ENCODE results near the gene CDS2. TPM values are rescaled to one million over a fixed set of nuclear protein-coding genes. Genes with fewer than 3 reads are reported as not detected.

Gene CDS2
- total and polyA plus RNA-seq, 2 experiments from 2014 or later = 18.7 to 31.9 TPM

DNA sequence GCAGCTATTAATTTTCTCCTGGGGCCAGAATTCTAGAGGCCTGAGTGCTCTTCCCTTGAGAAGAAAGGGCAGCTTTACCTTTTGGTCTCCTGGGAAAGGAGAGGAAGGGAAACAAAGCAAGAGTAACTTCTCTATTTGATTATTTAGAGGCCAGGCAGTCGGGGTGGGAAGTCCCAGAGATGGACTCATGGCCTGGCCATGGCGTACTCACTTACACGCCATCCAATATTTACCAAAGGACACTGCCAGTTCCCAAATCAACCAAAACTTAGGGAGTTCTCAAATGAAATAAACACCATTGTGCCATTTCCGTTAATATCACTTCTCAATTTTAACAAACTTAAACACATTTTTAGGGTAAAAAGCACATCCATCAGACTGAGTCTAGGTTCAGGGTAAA, 76.6 kb downstream of the CDS2 start:
- Histone ChIP-seq H3K27ac (no peak overlapping the region), H3K36me3 (no peaks in the 10 kb centered on the region), H3K4me3 (no peak overlapping the region), H3K4me1 (ENCODE audit: low read depth) (no peaks in the 10 kb centered on the region), H3K9me3 (ENCODE audit: low read depth) (no peaks in the 10 kb centered on the region), H3K27me3 (no peaks in the 10 kb centered on the region)
- TF ChIP-seq, protein P1, sequence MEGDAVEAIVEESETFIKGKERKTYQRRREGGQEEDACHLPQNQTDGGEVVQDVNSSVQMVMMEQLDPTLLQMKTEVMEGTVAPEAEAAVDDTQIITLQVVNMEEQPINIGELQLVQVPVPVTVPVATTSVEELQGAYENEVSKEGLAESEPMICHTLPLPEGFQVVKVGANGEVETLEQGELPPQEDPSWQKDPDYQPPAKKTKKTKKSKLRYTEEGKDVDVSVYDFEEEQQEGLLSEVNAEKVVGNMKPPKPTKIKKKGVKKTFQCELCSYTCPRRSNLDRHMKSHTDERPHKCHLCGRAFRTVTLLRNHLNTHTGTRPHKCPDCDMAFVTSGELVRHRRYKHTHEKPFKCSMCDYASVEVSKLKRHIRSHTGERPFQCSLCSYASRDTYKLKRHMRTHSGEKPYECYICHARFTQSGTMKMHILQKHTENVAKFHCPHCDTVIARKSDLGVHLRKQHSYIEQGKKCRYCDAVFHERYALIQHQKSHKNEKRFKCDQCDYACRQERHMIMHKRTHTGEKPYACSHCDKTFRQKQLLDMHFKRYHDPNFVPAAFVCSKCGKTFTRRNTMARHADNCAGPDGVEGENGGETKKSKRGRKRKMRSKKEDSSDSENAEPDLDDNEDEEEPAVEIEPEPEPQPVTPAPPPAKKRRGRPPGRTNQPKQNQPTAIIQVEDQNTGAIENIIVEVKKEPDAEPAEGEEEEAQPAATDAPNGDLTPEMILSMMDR (IDR thresholded peaks at IDR 0.05; ENCODE audit: low read depth, low read length) = no peak
- no peak for DNase-seq (ENCODE audit: low read depth in 1 of 2, low spot score in 1 of 2)

DNA sequence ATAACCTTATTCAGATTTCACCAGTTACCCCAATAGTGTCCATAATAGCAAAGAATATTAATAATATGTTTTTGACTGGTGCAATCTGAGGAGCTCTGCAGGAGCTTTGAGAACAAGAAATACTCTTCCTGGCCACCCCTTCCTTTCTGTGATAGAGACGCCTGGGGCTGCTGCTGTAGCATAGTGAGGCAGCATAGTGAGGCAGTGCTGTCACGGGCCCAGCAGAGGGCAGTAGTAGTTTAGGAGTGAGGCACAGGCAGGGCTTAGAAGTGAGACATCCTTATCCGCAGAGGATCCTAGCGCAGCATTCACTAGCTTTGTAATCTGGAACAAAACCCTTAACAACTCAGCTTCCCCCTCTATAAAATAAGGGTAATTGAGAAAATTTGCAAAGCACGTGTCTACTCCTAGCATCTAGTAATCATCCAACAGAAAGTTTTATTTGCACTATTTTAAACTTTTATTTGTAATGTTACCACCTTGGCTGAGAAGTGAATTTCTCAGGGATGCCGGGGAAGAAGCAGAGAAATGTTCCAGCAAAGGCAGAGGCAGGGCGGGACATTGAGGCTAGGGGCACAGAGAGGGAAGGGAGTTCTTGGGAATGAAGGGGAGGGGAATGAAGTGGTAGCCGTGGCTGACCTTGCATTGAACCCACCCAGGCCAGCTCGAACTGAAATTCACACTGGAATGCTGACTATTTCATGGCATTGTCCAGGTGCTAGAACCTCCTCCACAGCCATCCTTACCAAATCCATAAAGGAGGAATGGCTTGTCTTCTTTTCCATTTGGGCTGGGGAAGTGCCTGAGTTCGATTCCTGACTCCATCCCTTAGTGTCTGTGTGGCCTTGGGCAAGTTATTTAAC, 78.8 kb downstream of the CDS2 start:
- no peaks in the 10 kb centered on the region for H3K27me3 ChIP-seq
- no peak overlapping the region for H3K27ac ChIP-seq
- H3K4me3 ChIP-seq = no peak overlapping the region
- H3K36me3 ChIP-seq = no peaks in the 10 kb centered on the region
- TF ChIP-seq, protein P1 (IDR thresholded peaks at IDR 0.05; ENCODE audit: low read depth, low read length) = peak; percentile 98
- no peaks in the 10 kb centered on the region for H3K4me1 ChIP-seq (ENCODE audit: low read depth)
- no peaks in the 10 kb centered on the region for H3K9me3 ChIP-seq (ENCODE audit: low read depth)
- peak; percentile 81 to 86 for DNase-seq (ENCODE audit: low read depth in 1 of 2, low spot score in 1 of 2)

DNA sequence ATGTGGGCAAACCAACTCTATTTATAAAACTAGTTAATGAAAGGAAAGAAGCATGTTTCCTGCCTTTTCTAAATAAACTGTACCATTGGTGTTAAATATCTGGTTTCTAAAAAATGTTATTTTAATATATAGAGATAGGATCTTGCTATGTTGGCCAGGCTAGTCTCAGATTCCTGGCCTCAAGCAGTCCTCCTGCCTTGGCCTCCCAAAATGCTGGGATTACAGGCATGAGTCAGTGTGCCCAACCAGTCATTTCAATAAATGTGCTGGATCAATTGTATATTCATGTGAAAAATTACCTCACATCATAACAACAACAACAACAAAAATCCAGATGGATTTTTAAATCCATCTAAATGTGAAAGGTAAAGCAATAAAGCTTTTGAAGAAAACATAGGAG, 80.3 kb downstream of the CDS2 start:
- Histone ChIP-seq H3K4me1 (ENCODE audit: low read depth) (no peaks in the 10 kb centered on the region), H3K27me3 (no peaks in the 10 kb centered on the region), H3K27ac (no peak overlapping the region), H3K36me3 (no peaks in the 10 kb centered on the region), H3K9me3 (ENCODE audit: low read depth) (no peaks in the 10 kb centered on the region), H3K4me3 (no peak overlapping the region)
- TF ChIP-seq, protein P1 (IDR thresholded peaks at IDR 0.05; ENCODE audit: low read depth, low read length) = no peak
- no peak for DNase-seq (ENCODE audit: low read depth in 1 of 2, low spot score in 1 of 2)

DNA sequence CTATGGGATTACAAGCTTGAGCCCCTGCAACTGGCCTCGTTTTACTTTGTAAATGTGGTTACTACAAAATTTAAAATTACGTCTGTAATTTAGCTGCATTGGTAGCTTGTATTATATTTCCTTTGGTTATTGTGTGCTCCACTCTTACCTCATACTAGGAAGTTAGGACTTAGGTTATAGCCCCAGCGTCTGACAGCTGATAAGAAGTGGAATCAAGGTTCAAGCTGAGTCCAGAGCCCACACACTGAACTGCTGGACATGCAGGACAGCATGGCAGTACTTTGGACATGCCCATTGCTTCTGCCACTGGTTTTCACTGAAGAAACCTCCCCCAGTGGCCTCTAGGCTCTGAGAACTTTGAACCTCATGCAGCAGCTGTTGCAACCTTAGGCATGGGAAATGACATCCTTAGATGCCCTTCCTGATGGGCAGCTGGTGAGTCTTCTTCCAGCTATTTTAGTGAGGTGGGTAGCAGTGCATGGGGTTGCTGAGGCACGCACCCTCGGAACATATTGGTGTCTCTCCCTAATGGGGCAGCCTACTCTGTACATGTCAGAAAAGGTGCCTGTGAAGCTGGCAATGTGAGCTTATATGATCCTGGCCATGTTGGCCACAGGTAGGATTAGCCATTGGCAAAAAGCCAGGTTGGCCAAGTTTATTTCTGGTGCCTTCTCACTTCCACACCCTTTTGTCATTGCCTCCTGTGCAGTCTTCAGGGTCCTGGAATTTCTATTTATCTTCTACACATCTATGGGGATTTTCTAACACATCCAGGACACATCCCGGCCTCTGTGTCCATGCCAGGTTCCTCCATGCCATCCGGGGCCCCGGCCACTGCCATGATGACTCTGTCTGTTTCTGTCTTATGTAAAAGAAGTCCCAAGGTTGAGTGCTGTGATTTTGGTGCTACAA, 85.3 kb downstream of the CDS2 start:
- no peak overlapping the region for H3K27ac ChIP-seq
- H3K27me3 ChIP-seq = no peaks in the 10 kb centered on the region
- H3K4me3 ChIP-seq = no peak overlapping the region
- no peaks in the 10 kb centered on the region for H3K4me1 ChIP-seq (ENCODE audit: low read depth)
- TF ChIP-seq, protein P1 (IDR thresholded peaks at IDR 0.05; ENCODE audit: low read depth, low read length) = no peak
- no peaks in the 10 kb centered on the region for H3K9me3 ChIP-seq (ENCODE audit: low read depth)
- no peak for DNase-seq (ENCODE audit: low read depth in 1 of 2, low spot score in 1 of 2)
- H3K36me3 ChIP-seq = no peaks in the 10 kb centered on the region

DNA sequence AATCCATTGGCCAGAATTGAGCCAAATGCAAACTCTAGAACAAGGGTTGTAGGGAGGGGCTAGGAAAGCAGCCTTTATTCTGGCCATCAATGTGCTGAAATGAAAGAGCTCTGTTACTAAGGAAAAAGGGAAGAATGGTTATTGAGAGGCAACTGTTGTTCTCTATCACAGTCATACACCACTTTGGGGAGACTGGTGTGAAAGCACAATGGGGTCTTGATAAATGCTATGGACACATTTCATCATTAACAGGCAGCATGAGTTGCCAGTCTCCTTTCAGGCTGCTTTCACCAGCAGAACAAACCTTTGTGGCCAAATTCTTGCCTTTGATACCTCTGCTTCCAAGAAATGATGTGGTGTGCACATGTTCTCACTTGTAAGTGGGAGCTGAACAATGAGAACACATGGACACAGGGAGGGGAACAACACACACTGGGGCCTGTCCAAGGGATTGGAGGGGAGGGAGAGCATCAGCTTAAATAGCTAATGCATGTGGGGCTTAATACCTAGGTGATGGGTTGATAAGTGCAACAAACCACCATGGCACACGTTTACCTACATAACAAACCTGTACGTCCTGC, 86.2 kb downstream of the CDS2 start:
- Histone ChIP-seq H3K36me3 (no peaks in the 10 kb centered on the region), H3K27ac (no peak overlapping the region), H3K4me3 (no peak overlapping the region), H3K27me3 (no peaks in the 10 kb centered on the region), H3K4me1 (ENCODE audit: low read depth) (no peaks in the 10 kb centered on the region), H3K9me3 (ENCODE audit: low read depth) (no peaks in the 10 kb centered on the region)
- TF ChIP-seq, protein P1 (IDR thresholded peaks at IDR 0.05; ENCODE audit: low read depth, low read length) = no peak
- DNase-seq (ENCODE audit: low read depth in 1 of 2, low spot score in 1 of 2) = no peak
